Muscle layer of duodenum (tissue), 2 donors: ENCODE data around the gene CDH12.

Experiments used
- H3K27ac ChIP-seq: one replicate; pipeline ENCODE4 v1.7.0; 2013; ENCODE audit warnings: mild to moderate bottlenecking, low read length
- H3K27me3 ChIP-seq: one replicate; pipeline ENCODE4 v1.7.0; 2013; ENCODE audit warnings: low read depth, mild to moderate bottlenecking, control low read depth, low read length
- H3K36me3 ChIP-seq, 2 donors: one replicate each; pipeline ENCODE4 v1.7.0; 2013; ENCODE audit warnings: low read length in 2 of 2, control low read depth in 1 of 2, mild to moderate bottlenecking in 1 of 2; ENCODE audit not compliant: insufficient read depth in 2 of 2, control insufficient read depth in 1 of 2
- H3K4me1 ChIP-seq, 2 donors: one replicate each; pipeline ENCODE4 v1.7.0; 2013; ENCODE audit warnings: low read length in 2 of 2, mild to moderate bottlenecking in 2 of 2, control low read depth in 1 of 2, moderate library complexity in 1 of 2; ENCODE audit not compliant: insufficient read depth in 2 of 2, control insufficient read depth in 1 of 2
- H3K4me3 ChIP-seq, 2 donors: one replicate each; pipeline ENCODE4 v1.7.0; 2013; ENCODE audit warnings: low read length in 2 of 2, low read depth in 1 of 2, mild to moderate bottlenecking in 1 of 2
- H3K9me3 ChIP-seq, 2 donors: one replicate each; pipeline ENCODE4 v1.7.0; 2013; ENCODE audit warnings: low read length in 2 of 2, control low read depth in 1 of 2, mild to moderate bottlenecking in 1 of 2; ENCODE audit not compliant: control insufficient read depth in 1 of 2
- donor health status: healthy.

The CDH12 gene

DNA sequence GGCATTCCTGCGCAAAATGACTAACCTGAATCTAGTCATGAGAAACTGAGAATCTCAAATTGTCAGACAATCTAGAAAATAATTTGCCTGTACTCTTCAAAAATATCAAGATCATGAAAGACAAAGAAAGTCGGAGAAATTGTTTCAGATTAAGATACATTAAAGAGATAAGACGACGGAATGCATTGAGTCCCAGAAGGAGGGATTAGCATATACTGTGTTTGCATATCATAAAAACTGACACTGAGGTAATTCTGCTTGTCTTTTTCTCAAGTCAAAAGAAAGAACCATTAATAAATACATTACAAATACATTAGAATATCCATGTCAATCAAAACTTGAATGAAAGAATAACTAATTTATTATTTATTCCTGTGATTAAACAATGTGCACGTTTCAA, 88.4 kb downstream of the CDH12 start:
- Histone ChIP-seq H3K9me3 (no peaks in the 10 kb centered on the region), H3K36me3 (no peaks in the 10 kb centered on the region), H3K4me1 (no peaks in the 10 kb centered on the region), H3K27me3 (no peaks in the 10 kb centered on the region), H3K4me3 (no peak overlapping the region), H3K27ac (no peak overlapping the region)

DNA sequence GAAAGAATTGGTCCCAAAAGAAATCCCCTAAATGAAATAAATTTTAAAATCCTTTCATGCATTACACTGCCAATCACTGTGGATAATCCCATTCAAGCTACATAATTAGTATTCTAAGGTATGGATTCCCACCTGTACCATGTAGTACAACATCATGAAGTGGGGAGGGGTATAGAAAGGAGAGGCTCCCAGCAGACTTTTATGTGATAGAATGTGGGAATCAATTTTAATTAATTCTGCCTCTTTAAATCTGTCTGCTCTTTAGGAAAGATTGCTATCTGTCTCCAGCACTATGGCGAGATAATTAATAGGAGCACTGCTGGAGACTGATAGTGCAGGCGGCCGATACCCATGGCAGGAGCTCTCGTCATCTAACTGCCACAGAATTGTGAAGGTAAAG, 95.4 kb downstream of the CDH12 start:
- Histone ChIP-seq H3K36me3 (no peaks in the 10 kb centered on the region), H3K4me1 (no peaks in the 10 kb centered on the region), H3K27me3 (no peaks in the 10 kb centered on the region), H3K9me3 (no peaks in the 10 kb centered on the region), H3K4me3 (no peak overlapping the region), H3K27ac (no peak overlapping the region)

DNA sequence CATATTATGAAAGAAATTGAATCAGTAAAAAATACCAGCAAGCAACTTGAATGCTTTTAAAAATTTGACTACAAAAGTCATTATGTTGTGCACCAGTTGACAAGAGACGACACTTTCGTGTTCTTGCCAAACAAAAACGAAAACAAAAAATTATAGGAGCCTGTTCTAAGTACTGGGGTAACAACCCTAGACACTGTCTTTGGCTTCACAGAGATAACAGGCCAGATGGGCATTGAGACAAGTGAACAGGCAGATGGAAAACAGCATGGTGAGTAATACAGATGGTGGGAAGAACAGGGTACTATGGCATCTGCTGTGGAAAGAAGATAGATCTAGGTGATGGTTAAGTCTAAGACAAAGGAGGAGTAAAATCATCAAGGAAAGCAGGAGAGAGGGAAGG, 99.0 kb downstream of the CDH12 start:
- no peak overlapping the region for H3K27ac ChIP-seq
- no peaks in the 10 kb centered on the region for H3K36me3 ChIP-seq
- no peak overlapping the region for H3K4me3 ChIP-seq
- H3K9me3 ChIP-seq = no peaks in the 10 kb centered on the region
- no peaks in the 10 kb centered on the region for H3K27me3 ChIP-seq
- H3K4me1 ChIP-seq = no peaks in the 10 kb centered on the region

DNA sequence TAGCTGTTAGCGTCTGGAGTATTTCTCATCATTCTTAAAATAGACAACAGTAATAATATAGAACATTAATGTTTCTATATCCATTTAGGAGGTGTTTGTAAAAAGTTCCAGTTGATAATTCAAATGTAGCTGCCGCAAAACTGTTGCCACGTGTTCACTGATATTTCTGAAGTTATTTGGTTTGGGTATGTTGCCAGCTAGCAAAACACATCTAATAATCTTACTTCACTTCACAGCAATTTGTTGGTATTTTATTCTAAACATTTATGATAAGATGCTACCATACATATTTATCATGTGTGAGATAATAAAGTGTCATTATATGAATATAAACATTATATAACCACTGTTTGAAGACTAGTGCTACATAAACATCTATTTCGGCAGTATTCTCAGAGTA, 101.6 kb downstream of the CDH12 start:
- Histone ChIP-seq H3K4me3 (no peak overlapping the region), H3K9me3 (no peaks in the 10 kb centered on the region), H3K36me3 (no peaks in the 10 kb centered on the region), H3K27me3 (no peaks in the 10 kb centered on the region), H3K4me1 (no peaks in the 10 kb centered on the region), H3K27ac (no peak overlapping the region)

DNA sequence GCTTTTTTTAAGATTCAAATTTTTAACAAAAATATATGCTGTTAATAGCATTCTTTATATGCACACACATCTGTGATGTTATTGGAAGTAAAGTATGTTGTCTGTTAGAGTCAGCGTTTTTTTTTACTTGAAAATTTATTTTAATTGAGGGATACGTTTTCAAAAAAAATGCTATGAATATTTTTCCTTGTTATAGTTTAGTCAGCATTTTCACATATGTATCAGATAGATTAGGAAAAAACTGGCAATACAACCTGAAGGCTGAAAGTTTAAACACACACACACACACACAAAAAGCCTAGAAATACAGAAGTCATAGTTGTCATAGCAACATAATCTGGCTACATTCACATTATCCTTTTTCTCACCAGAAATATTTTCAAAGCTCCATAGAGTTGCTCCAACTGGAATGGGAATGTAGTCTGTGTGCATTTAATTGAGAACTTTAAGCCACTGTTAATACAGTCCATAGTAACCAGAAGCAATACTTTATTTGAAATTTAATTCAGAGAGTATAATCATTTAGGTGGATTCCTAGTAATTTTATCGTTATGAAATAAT, 116.6 kb downstream of the CDH12 start:
- Histone ChIP-seq H3K4me3 (no peak overlapping the region), H3K27me3 (no peaks in the 10 kb centered on the region), H3K4me1 (no peaks in the 10 kb centered on the region), H3K9me3 (no peaks in the 10 kb centered on the region), H3K36me3 (no peaks in the 10 kb centered on the region), H3K27ac (no peak overlapping the region)

DNA sequence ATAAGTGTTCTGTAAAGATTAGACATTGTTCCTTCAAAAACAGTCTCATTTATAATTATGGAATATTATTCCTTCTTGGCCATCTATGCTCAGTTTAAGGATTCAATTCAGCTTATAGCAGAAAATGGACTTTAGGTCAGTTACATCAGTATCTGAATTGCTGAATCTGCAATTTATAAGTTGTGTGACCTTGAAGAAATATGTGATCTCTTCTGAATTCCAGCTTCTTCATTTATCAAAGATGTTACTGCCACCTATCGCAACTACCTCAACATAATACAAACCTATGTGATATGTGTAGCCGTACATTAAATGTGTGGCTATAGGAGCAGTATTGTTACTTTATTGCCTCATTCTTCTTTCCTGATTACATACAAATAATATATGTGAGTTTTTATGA, 118.2 kb downstream of the CDH12 start:
- no peaks in the 10 kb centered on the region for H3K27me3 ChIP-seq
- H3K4me1 ChIP-seq = no peaks in the 10 kb centered on the region
- no peaks in the 10 kb centered on the region for H3K9me3 ChIP-seq
- H3K36me3 ChIP-seq = no peaks in the 10 kb centered on the region
- H3K4me3 ChIP-seq = no peak overlapping the region
- H3K27ac ChIP-seq = no peak overlapping the region

DNA sequence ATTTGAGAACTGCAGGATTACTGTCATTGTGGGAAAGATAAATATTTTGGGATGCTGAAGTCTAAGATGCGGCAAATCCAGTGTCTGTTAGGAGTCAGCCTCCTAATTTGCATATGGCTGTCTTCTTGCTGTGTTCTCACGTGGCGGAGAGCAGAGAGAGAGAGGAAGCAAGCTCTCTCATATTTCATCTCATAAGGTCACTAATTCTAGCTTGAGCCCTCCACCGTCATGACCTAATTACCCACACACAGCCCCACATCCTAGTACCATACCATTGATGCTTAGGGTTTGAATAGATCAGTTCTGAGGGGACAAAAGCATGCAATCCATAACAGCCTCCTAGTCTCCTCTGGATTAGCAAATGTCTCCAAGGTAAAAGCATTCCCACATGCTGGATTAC, 124.5 kb downstream of the CDH12 start:
- H3K4me3 ChIP-seq = no peak overlapping the region
- H3K36me3 ChIP-seq = no peaks in the 10 kb centered on the region
- H3K27ac ChIP-seq = no peak overlapping the region
- H3K9me3 ChIP-seq = peaks cover 0 to 2% of the 10 kb centered on the region in 2 donors
- no peaks in the 10 kb centered on the region for H3K27me3 ChIP-seq
- H3K4me1 ChIP-seq = no peaks in the 10 kb centered on the region

DNA sequence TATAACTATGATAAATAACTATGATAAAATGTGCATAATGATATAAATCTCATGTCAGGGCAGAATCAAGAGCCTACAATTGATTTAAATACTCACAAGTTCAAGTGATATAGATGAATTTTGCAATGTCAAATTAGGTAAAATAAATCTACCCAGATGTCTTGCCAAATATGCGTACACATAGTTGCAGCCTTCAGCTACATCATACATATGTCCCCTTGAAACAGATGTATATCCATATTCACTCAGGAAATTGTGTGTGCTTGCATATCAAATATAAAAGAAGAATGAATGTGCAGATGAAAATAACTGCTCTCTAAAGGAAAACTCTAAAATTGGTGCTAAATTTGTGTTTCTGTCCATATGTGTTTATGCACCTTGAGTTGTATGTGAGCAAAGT, 130.7 kb downstream of the CDH12 start:
- Histone ChIP-seq H3K4me1 (no peaks in the 10 kb centered on the region), H3K27me3 (no peaks in the 10 kb centered on the region), H3K9me3 (peaks cover 2 to 3% of the 10 kb centered on the region in 2 donors), H3K4me3 (no peak overlapping the region), H3K27ac (no peak overlapping the region), H3K36me3 (no peaks in the 10 kb centered on the region)

DNA sequence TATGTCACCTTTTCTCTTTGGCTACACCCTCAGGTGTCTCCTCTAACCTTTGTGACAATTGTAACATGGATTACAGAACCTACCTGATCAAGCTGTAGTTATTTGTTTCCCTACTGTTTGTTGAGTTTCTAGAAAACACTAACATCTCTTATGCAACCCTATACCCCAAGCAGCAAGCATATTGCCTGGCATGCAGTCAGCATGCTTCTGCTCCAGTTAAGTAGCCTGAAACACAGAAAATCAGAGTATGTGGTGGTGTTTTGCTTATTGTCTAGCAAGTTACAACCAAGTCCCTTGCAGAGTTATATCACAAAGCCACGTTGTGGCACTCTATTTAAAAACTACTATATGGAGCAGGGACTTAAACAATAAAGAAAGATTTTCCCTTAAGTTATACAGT, 131.1 kb downstream of the CDH12 start:
- H3K36me3 ChIP-seq = no peaks in the 10 kb centered on the region
- no peaks in the 10 kb centered on the region for H3K4me1 ChIP-seq
- H3K27me3 ChIP-seq = no peaks in the 10 kb centered on the region
- H3K27ac ChIP-seq = no peak overlapping the region
- H3K4me3 ChIP-seq = no peak overlapping the region
- H3K9me3 ChIP-seq = peaks cover 2 to 3% of the 10 kb centered on the region in 2 donors

DNA sequence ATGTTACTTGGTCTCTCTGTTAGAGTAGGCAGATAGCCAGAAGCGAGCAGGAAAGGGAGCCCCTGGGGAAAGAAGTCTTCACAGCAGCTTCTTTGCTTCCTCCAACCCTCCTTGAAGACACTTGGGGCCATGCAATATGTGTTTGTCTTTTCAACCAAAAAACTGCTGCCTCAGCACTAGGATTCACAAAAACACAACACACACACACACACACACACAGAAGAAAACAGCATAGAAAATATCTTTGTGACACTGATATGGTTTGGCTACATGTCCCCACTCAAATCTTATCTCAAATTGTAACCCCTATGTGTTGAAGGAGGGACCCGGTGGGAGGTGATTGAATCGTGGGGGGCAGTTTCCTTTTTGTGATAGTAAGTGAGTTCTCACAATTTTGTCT, 133.3 kb downstream of the CDH12 start:
- Histone ChIP-seq H3K27ac (no peak overlapping the region), H3K4me1 (no peaks in the 10 kb centered on the region), H3K9me3 (peaks cover 2 to 3% of the 10 kb centered on the region in 2 donors), H3K27me3 (no peaks in the 10 kb centered on the region), H3K36me3 (no peaks in the 10 kb centered on the region), H3K4me3 (no peak overlapping the region)

DNA sequence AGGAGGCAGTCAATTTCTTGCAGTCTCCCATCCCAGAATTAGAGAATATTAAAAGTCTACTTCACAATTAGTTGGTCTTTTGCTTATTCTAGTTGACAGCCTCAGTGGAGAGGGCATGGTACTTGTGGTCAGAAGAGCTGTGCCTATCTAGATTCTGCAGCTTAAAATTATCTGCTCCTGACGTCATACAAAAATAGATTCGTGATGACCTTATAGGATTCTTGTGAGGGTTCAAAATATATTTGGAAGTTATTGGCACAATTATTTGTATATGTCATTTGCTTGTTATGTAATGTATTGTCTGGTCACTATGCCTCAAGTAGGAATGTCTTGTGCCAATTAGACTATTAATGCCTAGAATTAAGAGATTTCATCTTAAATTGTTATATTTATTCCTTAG, 142.5 kb downstream of the CDH12 start:
- Histone ChIP-seq H3K27ac (no peak overlapping the region), H3K36me3 (no peaks in the 10 kb centered on the region), H3K4me3 (no peak overlapping the region), H3K27me3 (no peaks in the 10 kb centered on the region), H3K4me1 (no peaks in the 10 kb centered on the region), H3K9me3 (no peaks in the 10 kb centered on the region)

DNA sequence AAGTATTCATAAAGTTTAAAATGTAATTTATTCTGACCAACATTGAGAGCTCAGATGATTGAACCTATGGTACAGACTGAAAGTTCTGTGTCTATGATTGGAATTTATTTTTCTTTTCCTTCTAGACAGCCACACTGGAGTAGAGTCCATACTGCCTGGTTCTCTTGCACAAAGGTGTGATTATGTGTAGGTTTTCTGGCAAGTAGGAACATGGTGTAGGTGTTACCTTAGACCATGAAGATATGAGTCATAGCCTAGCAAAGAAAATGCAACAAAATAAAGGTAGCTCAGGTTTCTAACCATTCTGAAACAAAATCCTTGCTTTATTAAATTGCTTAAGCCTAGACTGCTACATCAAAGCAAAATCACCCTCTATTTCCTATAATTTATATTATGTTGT, 143.4 kb downstream of the CDH12 start:
- Histone ChIP-seq H3K36me3 (no peaks in the 10 kb centered on the region), H3K27me3 (no peaks in the 10 kb centered on the region), H3K4me3 (no peak overlapping the region), H3K9me3 (no peaks in the 10 kb centered on the region), H3K4me1 (no peaks in the 10 kb centered on the region), H3K27ac (no peak overlapping the region)
